Forelimb muscle (tissue), 1 donor: Measurements from ENCODE around the gene GATC. TPM values are rescaled to one million over a fixed set of nuclear protein-coding genes. Genes with fewer than 3 reads are reported as not detected.

Experiments used
- DNase-seq: peaks from one replicate; pipeline ENCODE4 v3.0.0-alpha.2; 2013; ENCODE audit warnings: low read depth
- polyA plus RNA-seq: library from polyadenylated mRNA; unstranded; fragments of 120-200 nt; gene quantifications from one replicate; pipeline ENCODE4 v1.2.1, GENCODE V29; 2013; ENCODE audit not compliant: insufficient read length

Gene GATC
- polyA plus RNA-seq, 1 donor, result 15.0 TPM

DNA sequence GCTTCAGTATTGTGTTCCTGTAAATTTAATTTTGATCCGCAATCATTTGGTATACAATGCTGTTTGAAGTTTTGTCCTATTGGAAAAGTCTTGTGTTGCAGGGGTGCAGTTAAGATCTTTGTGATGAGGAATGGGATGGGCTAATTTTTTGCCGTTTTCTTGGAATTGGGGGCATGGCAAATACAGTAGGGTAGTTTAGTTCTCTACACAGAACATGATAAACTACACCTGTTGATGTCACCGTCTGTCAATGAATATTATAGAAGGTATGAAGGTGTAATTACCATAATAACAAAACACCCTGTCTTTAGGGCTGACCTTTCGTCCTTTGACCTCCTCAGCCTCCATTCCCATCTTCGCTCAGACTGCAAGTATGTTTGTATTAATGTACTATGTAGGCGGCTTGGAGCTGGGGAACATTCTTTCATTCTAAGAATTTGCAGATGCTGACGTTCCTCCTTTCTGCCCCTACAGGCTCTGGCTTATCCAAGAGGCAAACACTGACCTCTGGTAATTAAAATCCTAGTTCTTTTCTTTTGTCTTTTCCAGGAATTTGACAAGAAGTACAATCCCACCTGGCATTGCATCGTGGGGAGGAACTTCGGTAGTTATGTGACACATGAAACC, 51.4 kb downstream of the GATC start:
- no peak for DNase-seq

DNA sequence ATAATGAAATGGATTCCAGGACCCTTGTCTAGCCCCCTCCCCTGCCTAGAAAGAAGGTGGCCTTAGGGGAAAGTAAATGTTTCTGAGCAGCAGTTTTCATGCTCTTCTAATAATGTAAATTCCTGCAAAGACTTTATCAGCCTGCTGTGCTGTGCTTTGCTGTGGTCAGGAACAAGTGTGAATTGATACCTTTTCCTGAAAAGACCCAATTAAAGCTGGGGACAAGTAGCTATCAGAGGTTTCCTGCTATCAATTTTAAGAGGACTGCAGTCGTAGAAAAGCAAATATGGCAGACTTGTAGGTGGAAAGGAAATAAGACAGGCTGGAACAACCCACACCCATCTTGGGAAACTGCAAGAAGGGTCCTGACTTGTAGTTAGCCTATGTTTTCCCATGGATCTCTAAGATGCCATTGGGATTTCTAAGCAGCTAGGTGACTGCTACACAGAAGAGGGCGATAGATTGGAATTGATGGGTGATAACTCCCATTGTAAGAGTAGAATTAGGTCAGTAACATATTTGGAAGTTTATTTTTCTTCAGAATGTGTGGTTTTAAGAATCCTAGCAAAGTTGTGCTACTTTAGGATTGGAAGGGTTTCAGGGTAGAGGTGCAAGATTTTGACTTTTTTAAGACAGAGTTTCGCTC, 52.7 kb downstream of the GATC start:
- no peak for DNase-seq

DNA sequence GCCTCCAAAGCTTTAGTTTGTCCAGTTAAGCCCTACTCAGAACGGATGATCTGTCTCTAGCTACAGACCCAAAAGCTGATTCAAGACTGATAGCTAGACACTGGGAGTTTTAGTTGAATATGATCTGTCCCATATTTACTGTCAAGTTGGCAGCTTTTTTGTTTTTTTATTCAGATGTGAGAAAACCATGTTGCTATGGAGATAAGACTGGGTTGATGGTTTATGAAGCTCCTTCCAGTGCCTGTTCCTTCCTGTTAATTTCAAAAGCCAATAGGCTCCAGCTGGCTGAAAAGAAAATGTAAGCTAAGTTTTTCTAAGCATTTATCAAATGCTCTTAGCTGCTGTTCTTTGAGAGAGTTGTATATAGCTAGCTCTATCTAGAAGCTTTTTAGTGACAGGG, 54.3 kb downstream of the GATC start:
- no peak for DNase-seq

- DNase-seq, result no peak
Observed at GRCh38 chr12:120504587-120504986, 58.3 kb downstream of the GATC start.

GRCh38 chr12:120508537-120508936, 62.3 kb downstream of the GATC start:
- DNase-seq, result no peak

Other genes starting within 250 kb of the GATC start
- 4,306 TPM for gene RPLP0, start 245.3 kb upstream of the GATC start, polyA plus RNA-seq
- 169 TPM for gene PXN, start 180.7 kb upstream of the GATC start, polyA plus RNA-seq
- gene RNU4-2, start 154.5 kb upstream of the GATC start, polyA plus RNA-seq, result not detected
- gene RNU4-1, start 153.2 kb upstream of the GATC start, polyA plus RNA-seq, result not detected
- gene SIRT4, start 144.1 kb upstream of the GATC start, polyA plus RNA-seq, result 4.9 TPM
- not detected for gene PLA2G1B, start 118.7 kb upstream of the GATC start, polyA plus RNA-seq
- 4.4 TPM for gene MSI1, start 77.3 kb upstream of the GATC start, polyA plus RNA-seq
- 96.9 TPM for gene COX6A1, start 8.3 kb upstream of the GATC start, polyA plus RNA-seq
- 35.0 TPM for gene TRIAP1, start 60 bp upstream of the GATC start, polyA plus RNA-seq
- gene SRSF9, start 23.3 kb downstream of the GATC start, polyA plus RNA-seq, result 84.8 TPM
- gene DYNLL1, start 49.7 kb downstream of the GATC start, polyA plus RNA-seq, result 284 TPM
- 44.8 TPM for gene COQ5, start 82.7 kb downstream of the GATC start, polyA plus RNA-seq
- 146 TPM for gene RNF10, start 87.9 kb downstream of the GATC start, polyA plus RNA-seq
- gene POP5, start 135.0 kb downstream of the GATC start, polyA plus RNA-seq, result 24.5 TPM
- gene CABP1, start 194.2 kb downstream of the GATC start, polyA plus RNA-seq, result 2.5 TPM
- 59.2 TPM for gene MLEC, start 240.7 kb downstream of the GATC start, polyA plus RNA-seq